HL-60/S4 treated with phorbol 12-myristate 13-acetate at 8.2 ng/mL for 4 days and 3 days (cell line): ENCODE results near the gene ERVH48-1.
"Not testable (repeated sequence)": the region's sequence is repeated elsewhere in the genome, so short reads cannot be mapped to it uniquely, and the experiment has no call there.

Experiments
- in situ Hi-C: fragments of 300-500 bp; cut with MboI; formaldehyde crosslinking; loops from 2 replicates; pipeline ENCODE4 v1.15.0; 2022; ENCODE audit warnings: low sequenced_read_pairs

Gene ERVH48-1

DNA sequence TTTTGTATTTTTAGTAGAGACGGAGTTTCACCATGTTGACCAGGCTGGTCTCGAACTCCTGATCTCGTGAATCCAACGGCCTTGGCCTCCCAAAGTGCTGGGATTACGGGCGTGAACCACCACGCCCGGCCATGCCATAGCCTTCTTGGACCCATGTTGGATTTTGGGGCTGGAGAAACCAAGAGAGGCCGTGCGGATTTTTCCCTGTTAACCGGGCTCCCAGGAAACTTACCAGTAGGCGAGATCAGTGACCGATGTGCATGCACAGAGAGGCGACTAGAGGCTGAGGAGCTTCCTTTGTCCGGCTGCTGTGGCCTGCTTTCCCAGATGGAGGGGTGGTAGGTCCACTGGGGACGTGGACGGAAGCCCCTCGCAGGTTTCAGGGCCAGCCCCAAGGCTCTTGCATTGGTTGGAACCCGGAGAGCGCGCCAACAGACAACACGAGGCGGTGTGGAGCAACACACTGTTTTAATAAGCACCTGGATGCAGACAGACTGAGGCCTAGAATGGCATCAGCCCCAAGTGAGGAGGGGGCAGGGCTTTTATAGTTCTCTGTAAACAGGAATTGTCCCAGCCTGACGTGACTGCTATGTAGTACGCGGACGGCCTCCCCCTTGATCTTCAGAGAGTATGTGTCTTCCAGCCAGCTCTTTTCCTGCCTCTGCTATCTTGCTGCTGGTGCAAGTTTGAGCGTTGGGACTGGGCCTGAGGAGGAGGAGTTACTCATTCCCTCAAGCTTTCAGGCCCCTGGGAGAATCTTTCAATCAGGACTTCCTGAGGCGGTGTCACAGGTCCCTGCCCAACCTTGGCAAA lies at the start of gene ERVH48-1:
Gene ERVH48-1 (minus strand): TSS at position 517 of the 813 bp plus-strand sequence. CDS start 6,624 bp downstream, outside the sequence.
- in situ Hi-C loops = no loop called here

DNA sequence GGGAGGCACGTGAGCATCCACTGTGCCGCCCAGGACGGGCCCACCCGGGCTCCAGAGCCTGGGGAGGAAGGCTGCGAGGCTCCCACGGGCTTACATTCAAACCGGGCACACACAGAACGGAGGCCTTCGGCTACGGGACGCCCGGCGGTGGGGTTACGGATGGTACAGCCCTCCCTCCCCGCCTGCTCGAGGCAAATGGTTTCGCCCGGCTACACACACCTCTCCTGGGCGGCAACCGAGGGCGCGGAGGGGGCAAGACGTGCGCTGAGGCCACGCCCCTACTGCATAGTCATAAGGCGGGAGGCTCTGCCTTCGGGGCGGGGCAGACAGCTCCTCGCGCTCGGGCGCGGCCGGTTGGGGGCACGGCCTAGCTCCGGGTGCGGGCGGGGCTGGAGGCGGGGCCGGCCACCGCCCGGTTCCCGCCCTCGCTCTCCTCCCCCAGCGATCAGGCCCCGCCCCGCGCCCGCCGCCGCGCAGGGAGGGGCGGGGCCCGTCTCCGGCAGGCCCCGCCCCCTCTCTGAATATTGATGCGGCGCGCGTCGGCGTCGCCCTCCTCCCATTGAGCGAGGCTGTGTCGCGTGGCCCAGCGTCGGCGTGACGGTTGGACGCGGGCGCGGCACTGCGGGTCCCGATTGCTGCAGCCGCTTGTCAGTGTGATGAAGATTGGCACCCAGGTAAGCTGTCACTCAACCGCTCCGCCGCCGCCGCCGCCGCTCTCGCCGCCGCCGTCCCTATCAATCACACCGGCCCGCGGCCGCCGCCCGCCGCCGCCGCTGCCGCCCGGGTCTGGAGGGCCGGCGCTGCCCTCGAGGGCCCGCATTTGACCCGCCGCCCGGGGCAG lies 48.8 kb upstream of the ERVH48-1 start, which contains the start of gene PKNOX1:
Gene PKNOX1 (plus strand): TSS at position 572 of the 841 bp plus-strand sequence. CDS start 29,820 bp downstream, outside the sequence.
- in situ Hi-C loops = no loop called here

DNA sequence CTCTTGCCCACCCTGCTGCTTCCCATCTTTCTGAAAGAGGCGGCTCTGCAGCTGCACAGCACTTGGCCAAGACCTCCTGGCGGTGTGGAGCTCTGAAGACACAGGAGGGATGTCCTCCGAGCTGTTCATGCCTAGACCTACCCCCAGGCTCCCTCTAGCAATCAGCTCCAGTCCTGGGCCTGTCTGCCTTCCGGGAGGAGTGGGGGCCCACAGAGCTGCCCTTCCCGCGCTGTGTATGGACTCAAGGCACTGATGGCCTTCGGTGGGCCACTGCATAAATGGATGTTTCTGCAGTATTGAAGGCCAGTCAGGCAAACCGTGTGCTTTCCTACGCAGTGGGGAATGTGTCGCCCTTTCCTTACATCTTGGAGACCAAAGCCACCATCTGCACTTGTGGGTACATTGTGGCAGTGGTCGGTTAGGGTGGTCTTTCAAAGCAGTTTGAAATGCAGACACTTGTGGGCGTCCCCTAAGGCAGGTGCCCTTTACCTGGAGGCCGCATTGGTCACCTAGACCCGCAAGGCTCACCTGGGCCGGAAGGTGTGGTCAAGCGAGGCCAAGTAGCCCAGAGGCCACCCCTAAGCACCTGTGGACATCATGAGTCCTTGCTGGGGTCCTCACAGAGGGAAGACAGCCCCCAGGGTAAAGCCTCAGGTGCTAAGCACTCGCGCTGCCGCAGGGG lies 48.0 kb upstream of the ERVH48-1 start:
- in situ Hi-C loops = no loop called here

DNA sequence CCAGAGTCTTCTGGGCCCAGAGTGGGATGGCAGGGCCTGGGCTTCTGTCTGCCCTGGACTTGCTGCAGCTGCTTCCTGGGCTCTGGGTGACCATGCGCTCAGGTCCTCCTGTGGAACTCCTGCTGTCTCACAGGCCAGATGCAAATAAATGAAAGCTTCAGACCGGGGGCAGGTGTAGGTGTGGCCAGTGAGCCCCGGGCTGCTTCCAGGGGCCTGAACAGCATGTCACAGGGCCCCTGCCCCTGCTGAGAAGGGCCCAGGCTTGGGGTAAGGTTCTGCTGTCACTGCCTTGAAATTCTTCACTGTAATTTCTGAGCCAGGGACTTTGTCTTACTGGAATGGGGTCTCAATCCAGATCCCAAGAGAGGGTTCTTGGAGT lies 46.5 kb upstream of the ERVH48-1 start:
- in situ Hi-C loops = no loop called here

DNA sequence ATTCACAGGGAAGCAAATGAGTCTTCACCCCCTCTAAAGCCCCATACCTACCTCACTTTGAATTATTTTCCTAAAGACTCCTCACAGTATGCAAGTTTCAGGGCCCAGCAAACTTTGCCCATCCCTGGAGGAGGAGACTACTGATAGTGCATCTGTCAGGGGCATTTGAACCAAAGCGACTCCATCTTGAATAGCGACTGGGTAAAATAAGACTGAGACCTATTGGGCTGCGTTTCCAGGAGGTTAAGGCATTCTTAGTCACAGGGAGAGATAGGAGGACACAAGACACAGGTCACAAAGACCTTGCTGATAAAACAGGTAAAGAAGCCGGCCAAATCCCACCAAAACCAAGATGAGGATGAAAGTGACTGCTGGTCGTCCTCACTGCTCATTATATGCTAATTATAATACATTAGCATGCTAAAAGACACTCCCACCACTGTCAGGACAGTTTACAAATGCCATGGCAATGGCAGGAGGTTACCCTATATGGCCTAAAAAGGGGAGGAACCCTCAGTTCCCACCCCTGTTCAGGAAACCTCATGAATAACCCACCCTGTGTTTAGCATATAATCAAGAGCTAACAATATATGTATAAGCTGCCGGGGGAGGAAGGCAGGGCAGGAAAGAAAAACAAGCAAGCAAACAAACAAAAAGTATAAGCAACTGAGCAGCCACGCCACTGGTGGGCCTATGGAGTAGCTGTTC lies 45.7 kb upstream of the ERVH48-1 start:
- in situ Hi-C loops = no loop called here

DNA sequence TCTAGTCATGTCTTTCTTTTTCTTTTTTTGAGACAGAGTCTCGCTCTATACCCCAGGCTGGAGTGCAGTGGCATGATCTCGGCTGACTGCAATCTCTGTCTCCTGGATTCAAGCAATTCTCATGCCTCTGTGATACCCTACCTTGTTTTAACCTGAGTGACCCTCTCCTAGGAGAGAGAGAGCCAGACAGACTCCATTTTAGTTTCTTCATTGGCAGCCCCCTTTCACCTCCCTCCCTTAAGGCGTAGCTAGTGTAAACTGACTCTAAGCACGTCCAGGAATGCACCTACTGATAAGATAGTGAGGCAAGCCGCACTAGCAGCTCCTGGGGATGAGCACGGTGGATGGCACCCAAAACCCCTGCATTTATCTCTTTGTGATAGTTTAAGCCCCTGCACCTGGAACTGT lies 43.8 kb upstream of the ERVH48-1 start:
- in situ Hi-C loops = no loop called here

DNA sequence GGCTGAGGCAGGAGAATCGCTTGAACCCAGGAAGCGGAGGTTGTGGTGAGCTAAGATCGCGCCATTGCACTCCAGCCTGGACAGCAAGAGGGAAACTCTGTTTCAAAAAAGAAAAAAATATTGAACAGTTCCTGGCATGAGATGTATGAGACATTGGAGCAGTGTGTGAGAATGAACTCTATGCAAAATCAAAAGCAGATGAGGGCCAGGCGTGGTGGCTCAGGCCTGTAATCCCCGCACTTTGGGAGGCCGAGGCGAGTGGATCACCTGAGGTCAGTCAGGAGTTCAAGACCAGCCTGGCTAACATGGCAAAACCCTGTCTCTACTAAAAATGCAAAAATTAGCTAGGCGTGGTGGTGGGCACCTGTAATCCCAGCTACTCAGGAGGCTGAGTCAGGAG lies 42.2 kb upstream of the ERVH48-1 start:
- in situ Hi-C loops = not testable (repeated sequence)

DNA sequence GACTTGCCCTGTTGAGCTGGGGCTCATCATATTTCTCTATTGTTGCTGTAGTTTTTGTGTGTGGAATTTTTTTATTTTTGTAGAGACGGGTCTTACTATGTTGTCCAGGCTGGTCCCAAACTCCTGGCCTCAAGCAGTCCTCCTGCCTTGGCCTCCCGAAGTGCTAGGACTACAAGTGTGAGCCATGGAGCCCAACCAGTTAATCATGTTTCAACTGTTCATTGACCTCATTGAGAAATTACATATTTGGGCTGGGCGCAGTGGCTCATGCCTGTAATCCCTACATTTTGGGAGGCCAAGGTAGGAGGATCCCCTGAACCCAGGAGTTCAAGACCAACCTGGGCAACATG lies 39.8 kb upstream of the ERVH48-1 start:
- in situ Hi-C loops = no loop called here

DNA sequence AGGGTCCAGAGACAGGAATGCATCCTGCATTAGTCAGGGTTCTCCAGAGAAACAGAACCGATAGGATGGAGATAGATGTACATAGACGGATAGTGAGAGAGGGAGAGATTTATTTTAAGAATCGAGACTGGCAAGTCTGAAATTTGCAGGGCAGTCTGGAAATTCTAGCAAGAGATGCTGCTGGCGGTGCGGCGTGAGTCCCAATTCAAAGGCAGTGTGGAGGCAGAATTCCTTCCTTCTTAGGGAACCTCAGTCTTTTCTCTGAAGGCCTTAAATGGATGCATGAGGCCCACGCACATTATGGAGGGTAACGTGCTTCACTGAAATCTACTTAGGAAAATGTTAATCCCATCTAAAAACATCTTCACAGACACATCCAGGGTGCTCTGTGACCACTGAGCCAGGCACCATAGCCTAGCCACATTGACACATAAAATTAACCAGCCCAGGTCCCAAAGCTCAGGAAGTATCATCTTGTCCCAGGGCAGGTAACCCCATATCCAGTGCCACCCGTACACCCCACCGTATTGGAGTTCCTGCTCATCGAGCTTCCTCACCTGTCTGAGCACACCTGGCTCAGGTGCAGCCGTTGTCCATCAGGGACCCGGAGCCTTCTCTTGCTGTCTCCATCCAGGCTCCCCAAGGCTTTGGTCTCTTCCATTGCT lies 39.2 kb upstream of the ERVH48-1 start:
- in situ Hi-C loops = no loop called here

DNA sequence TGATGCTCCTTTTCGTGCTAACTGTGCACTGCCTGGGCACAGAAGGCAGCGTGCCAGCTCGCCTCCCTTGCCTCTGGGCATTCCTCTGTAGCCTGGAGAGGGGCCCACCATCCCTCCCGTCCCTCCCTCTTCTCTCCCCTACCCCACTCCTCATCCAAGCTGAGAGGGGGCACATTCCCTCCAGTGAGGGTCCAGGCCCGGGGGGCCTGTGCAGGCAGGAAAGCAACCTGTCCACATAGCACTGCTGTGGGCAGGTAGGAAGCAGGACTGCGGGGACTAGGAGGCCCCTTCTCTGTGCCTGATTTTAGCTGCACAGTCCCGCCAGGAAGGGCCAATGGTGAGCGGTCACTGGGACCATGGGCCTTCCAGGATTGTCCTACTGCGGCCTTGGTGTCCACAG lies 38.7 kb upstream of the ERVH48-1 start:
- in situ Hi-C loops = no loop called here

DNA sequence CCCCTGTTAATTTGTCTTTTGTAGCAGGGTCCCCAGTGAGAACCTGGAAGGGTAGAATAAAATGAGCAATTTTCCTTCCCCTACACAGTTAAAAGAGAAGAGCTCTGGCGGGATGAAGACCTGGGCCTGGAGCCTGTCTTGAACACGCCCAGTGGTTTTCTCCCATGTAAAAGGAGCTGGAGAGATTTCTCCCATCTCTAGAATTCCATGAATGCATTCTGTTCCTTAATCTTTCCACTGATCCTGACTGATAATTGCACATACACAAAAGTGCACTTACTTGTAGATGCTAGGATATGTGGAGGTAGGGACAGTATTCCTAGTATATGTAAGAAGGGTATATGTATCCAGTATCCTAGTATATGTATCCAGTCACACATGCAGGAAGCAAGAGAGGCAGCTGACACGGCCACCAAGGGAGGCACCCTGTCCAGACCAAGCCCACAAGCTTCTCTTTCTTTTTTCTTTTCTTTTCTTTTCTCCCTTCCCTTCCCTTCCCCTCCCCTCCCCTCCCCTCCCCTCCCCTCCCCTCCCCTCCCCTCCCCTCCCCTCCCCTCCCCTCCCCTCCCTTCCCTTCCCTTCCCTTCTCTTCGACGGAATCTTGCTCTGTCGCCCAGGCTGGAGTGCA lies 37.1 kb upstream of the ERVH48-1 start:
- in situ Hi-C loops = no loop called here

DNA sequence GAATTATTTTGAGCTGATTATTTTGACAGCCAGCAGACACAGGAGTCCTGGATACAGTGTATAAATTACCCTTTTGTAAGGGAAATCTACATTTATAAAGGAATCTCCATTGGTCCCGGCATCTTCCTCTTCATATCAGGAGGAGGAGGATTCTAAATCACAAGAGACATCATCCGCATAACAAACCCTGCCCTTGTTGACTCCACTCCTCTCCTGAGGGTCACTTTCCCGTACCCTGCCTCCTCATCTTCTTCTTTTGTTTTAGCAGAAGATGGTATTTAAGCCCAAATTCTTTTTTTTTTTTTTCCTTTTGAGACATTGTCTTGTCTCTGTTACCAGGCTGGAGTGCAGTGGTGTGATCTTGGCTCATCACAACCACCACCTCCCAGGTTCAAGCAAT lies 34.3 kb upstream of the ERVH48-1 start:
- in situ Hi-C loops = no loop called here

DNA sequence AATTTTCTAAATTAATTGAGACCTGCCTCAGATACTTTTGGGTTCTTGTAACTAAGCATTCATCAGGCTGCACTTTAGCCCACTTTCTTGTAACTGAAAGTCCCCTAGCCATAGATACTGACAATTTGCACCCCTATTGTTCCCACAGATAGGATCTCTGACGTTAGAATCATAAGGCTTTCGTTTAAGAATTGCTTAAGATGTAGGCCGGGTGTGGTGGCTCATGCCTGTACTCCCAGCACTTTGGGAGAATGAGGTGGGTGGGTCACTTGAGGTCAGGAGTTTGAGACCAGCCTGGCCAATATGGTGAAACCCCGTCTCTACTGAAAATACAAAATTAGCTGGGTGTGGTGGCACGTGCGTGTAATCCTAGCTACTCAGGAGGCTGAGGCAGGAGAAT lies 32.7 kb upstream of the ERVH48-1 start:
- in situ Hi-C loops = not testable (repeated sequence)

DNA sequence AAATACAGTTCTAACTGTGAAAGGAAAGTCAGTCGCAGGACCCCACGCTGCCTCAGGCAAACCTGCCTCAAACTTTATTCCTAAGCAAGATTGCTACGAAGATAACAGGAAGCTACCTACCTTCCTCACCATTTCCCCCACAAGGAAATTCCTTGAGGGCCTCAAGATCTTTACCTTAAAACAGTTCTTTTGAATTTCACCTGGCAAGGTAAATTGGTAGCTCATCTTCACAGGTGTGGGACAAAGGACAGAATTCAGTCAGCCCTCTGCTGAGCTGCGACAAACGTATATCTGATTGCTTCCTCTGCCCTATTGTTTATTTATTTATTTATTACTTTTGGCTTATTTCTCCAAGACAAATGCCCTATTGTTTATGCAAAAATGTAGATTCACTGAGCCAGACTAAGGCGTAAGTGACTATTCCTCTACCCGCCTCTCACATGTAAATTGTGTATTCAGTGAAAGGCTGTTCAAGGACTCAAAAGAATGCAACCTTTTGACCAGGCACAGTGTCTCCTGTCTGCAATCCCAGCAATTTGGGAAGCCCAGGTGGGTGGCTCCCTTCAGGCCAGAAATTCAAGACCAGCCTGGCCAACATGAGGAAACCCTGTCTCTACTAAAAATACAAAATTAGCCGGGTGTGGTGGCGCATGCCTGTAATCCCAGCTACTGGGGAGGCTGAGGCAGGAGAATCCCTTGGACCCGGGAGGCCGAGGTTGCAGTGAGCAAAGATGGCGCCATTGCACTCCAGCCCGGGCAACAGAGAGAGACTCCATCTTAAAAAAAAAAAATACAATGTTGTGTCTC lies 31.6 kb upstream of the ERVH48-1 start:
- in situ Hi-C loops = no loop called here

DNA sequence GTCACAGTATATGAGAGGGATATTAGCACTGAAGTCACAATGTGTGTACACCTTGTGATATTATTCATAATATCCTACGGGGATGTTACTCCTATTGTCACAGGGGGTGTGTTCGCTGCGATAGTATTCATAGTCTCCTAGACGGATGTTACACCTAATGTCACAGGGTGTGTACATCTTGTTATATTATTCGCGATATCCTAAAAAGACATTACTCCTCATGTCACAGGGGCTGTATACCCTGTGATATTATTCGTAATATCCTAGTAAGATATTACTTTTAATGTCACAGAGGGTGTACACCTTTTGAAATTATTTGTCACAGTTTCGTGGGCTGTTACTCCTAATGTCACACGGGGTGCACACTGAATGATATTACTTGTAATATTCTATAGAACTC lies 25.8 kb upstream of the ERVH48-1 start:
- in situ Hi-C loops = not testable (repeated sequence)

DNA sequence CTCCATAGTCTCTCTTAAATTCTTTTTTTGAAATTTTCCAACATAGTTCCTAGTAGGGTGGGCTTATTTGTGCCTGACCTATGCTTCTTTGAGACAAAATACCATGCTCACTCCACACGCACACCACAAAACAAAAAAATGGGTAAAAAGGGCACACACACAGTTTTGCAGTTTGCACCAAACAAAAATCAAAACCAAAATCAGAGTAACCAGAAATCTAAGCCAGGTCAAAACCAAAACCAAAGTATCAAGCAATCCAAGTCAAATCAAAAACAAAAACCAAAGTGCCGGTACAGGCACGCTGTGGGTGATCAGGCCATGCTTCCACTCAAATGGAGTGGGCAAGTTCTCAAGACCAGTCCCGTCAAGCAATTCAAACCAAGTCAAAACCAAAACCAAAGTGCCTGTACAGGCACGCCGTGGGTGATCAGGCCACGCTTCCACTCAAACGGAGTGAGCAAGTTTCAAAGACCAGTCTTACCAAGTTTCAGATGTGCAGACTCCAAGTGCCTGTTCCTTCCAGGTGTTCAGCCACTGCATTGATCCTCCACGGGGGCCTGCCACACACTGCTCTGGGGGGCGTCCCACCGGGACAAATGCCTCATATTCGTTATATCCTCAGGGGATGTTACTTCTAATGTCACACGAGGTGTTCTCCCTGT lies 23.8 kb upstream of the ERVH48-1 start:
- in situ Hi-C loops = not testable (repeated sequence)

DNA sequence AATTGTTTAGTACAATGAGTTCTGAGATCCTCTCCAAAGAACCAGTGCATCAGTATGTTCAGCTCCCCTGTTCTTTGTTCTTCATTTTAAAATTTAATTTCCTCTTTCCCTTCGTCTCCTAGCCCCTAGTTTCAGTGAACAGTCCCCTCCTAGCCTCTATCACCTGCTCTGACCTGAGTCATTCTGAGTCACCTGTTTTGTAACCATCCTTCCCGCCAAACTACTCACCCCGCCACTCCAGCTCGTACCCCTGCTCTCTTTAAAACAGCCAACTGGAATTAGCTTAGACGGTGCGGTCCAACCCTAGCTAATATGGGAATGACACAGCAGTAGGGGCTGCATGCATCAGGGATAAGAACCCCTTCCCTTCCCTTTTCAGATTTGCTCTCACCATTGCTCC lies 16.8 kb upstream of the ERVH48-1 start:
- in situ Hi-C loops = no loop called here

DNA sequence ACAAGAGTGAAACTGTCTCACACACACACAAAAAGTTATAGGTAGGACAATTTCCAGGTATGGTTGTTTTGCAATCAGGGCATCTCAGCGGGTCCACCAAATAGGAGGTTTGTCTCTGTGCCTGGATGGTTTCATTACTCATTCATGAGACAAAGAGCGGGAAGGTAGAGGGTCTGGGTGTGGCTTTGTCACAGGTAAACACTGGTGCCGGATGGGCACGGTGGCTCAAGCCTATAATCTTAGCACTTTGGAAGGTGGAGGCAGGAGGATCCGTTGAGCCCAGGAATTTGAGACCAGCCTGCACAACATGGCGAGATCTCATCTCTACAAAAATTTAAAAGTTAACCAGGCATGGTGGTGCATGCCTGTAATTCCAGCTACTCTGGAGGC lies 16.3 kb upstream of the ERVH48-1 start:
- in situ Hi-C loops = no loop called here
